H1 (cell line): ENCODE measurements around the gene NFX1. TPM values are rescaled to one million over a fixed set of nuclear protein-coding genes. Genes with fewer than 3 reads are reported as not detected.

Source experiments
- CTCF ChIA-PET: fragments of 300-600 bp; sonication (Branson Sonifier 250); formaldehyde crosslinking; loops from one replicate; lab custom pipeline; 2021; ENCODE audit not compliant: partially characterized antibody; lab: Charles Lee
- POLR2A ChIA-PET: fragments of 300-600 bp; sonication (Branson Sonifier 250); formaldehyde crosslinking; loops from one replicate; lab custom pipeline; 2021; ENCODE audit warnings: inconsistent platforms; ENCODE audit not compliant: partially characterized antibody; lab: Charles Lee
- DNase-seq, 2 experiments: peaks; one replicate each; pipeline versions ENCODE4 v3.0.0 to v3.0.0-alpha.2; 2010 to 2022; ENCODE audit warnings: low spot score in 2 of 2, low read depth in 1 of 2, mixed read lengths in 1 of 2
- FAIRE-seq: peaks from 2 replicates; lab custom pipeline; 2011; peaks lifted over from hg19 to GRCh38; lab: Jason Lieb, UNC
- H2AFZ ChIP-seq: 2 replicates; pipeline ENCODE4 v1.8.1; 2012; ENCODE audit warnings: low read length, inconsistent platforms
- H2AK5ac ChIP-seq: 2 replicates; pipeline ENCODE4 v1.6.1; 2013; ENCODE audit warnings: low read depth, low read length
- H2BK120ac ChIP-seq: replicated peaks from 2 replicates; pipeline ENCODE3; 2013; ENCODE audit warnings: low read depth, low read length, inconsistent platforms
- H2BK12ac ChIP-seq: 2 replicates; pipeline ENCODE4 v1.6.1; 2013; ENCODE audit warnings: low read depth, low read length
- H2BK15ac ChIP-seq: 2 replicates; pipeline ENCODE4 v1.6.1; 2013; ENCODE audit warnings: low read length
- H2BK20ac ChIP-seq: 2 replicates; pipeline ENCODE4 v1.6.1; 2013; ENCODE audit warnings: low read length
- H2BK5ac ChIP-seq: 2 replicates; pipeline ENCODE4 v1.6.1; 2013; ENCODE audit warnings: low read depth, low read length
- H3K14ac ChIP-seq: 2 replicates; pipeline ENCODE4 v1.6.1; 2013; ENCODE audit warnings: inconsistent platforms; ENCODE audit not compliant: insufficient read length
- H3K18ac ChIP-seq: 2 replicates; pipeline ENCODE4 v1.6.1; 2013; ENCODE audit warnings: low read length; ENCODE audit errors: extremely low read depth
- H3K23ac ChIP-seq: 2 replicates; pipeline ENCODE4 v1.6.1; 2013; ENCODE audit warnings: inconsistent platforms; ENCODE audit not compliant: insufficient read length
- H3K23me2 ChIP-seq: 2 replicates; pipeline ENCODE4 v1.6.1; 2013; ENCODE audit warnings: low read depth, low read length
- H3K27ac ChIP-seq: 2 replicates; pipeline ENCODE4 v1.6.1; 2011; ENCODE audit warnings: low read depth, low read length, inconsistent platforms
- H3K27me3 ChIP-seq, 4 experiments: replicated peaks in 1 of 4; 1 replicate in 1 of 4; 2 replicates in 3 of 4; pipeline versions ENCODE4 v1.6.1 to v1.8.1; 2011 to 2013; ENCODE audit warnings: low read length in 3 of 4, mild to moderate bottlenecking in 3 of 4, inconsistent platforms in 2 of 4, mixed read lengths in 2 of 4, moderate library complexity in 1 of 4; ENCODE audit not compliant: control insufficient read depth in 3 of 4, insufficient read depth in 3 of 4; ENCODE audit errors: extremely low read depth in 1 of 4
- H3K36me3 ChIP-seq, 4 experiments: 2 replicates each; pipeline versions ENCODE4 v1.6.1 to v1.8.1; 2011 to 2013; ENCODE audit warnings: mild to moderate bottlenecking in 4 of 4, low read length in 3 of 4, moderate library complexity in 2 of 4, control low read depth in 1 of 4, inconsistent platforms in 1 of 4; ENCODE audit not compliant: insufficient read depth in 4 of 4, control insufficient read depth in 2 of 4
- H3K4ac ChIP-seq: replicated peaks from 2 replicates; pipeline ENCODE3; 2013; ENCODE audit warnings: low read length, low read depth, mixed read lengths, inconsistent platforms; ENCODE audit not compliant: insufficient read length
- H3K4me1 ChIP-seq, 4 experiments: replicated peaks in 1 of 4; 1 replicate in 1 of 4; 2 replicates in 3 of 4; pipeline versions ENCODE4 v1.6.1 to v1.8.1; 2011 to 2013; ENCODE audit warnings: low read length in 3 of 4, inconsistent platforms in 2 of 4, mixed read lengths in 1 of 4; ENCODE audit not compliant: insufficient read depth in 4 of 4, control insufficient read depth in 3 of 4
- H3K4me2 ChIP-seq, 2 experiments: 2 replicates each; pipeline versions ENCODE4 v1.6.1 to v1.8.1; 2011 to 2013; ENCODE audit warnings: low read depth in 2 of 2, low read length in 2 of 2, control low read depth in 1 of 2, inconsistent platforms in 1 of 2, mild to moderate bottlenecking in 1 of 2; ENCODE audit not compliant: insufficient read depth in 1 of 2
- H3K4me3 ChIP-seq, 4 experiments: fragments of 200-600, 300-600 bp in 1 of 4; sonication (generic), shearing (Covaris generic), sonication (Bioruptor Twin) in 1 of 4; 2 replicates each; pipeline versions ENCODE4 v1.5.1 to v1.8.1; 2011 to 2016; ENCODE audit warnings: low read length in 4 of 4, low read depth in 3 of 4, control low read depth in 2 of 4, inconsistent platforms in 2 of 4, mild to moderate bottlenecking in 2 of 4, mixed read lengths in 1 of 4, moderate library complexity in 1 of 4; ENCODE audit not compliant: insufficient read depth in 2 of 4; ENCODE audit errors: extremely low read depth in 1 of 4
- H3K56ac ChIP-seq: replicated peaks from 2 replicates; pipeline ENCODE3; 2013; ENCODE audit warnings: low read depth, mild to moderate bottlenecking, mixed read lengths, low read length, inconsistent platforms; ENCODE audit not compliant: insufficient read length
- H3K79me1 ChIP-seq: 2 replicates; pipeline ENCODE4 v1.6.1; 2013; ENCODE audit warnings: low read depth, low read length, control low read depth
- H3K79me2 ChIP-seq, 2 experiments: 2 replicates each; pipeline versions ENCODE4 v1.6.1 to v1.8.1; 2012 to 2013; ENCODE audit warnings: low read length in 2 of 2, mild to moderate bottlenecking in 2 of 2, inconsistent platforms in 1 of 2; ENCODE audit not compliant: insufficient read depth in 2 of 2, control insufficient read depth in 1 of 2
- H3K9ac ChIP-seq, 4 experiments: replicated peaks in 1 of 4; 1 replicate in 1 of 4; 2 replicates in 3 of 4; pipeline versions ENCODE4 v1.6.1 to v1.8.1; 2011 to 2013; ENCODE audit warnings: low read depth in 3 of 4, low read length in 3 of 4, control low read depth in 2 of 4, mild to moderate bottlenecking in 2 of 4, moderate library complexity in 2 of 4, inconsistent platforms in 1 of 4; ENCODE audit errors: extremely low read depth in 1 of 4
- H3K9me3 ChIP-seq, 2 experiments: 2 replicates each; pipeline versions ENCODE4 v1.6.1 to v1.8.1; 2012 to 2013; ENCODE audit warnings: mild to moderate bottlenecking in 2 of 2, moderate library complexity in 2 of 2, control low read depth in 1 of 2, inconsistent platforms in 1 of 2, low read depth in 1 of 2, low read length in 1 of 2, mixed read lengths in 1 of 2; ENCODE audit not compliant: insufficient read depth in 2 of 2
- H4K20me1 ChIP-seq, 2 experiments: replicated peaks in 1 of 2; 2 replicates each; pipeline versions ENCODE3 to v1.8.1; 2011 to 2013; ENCODE audit warnings: inconsistent platforms in 2 of 2, low read length in 2 of 2, mild to moderate bottlenecking in 1 of 2; ENCODE audit not compliant: insufficient read depth in 2 of 2, control insufficient read depth in 1 of 2
- H4K5ac ChIP-seq: 2 replicates; pipeline ENCODE4 v1.6.1; 2013; ENCODE audit warnings: low read length, low read depth, mixed read lengths, inconsistent platforms; ENCODE audit not compliant: insufficient read length
- H4K8ac ChIP-seq: 2 replicates; pipeline ENCODE4 v1.8.0; 2013; ENCODE audit warnings: mild to moderate bottlenecking, moderate library complexity, low read length, inconsistent platforms; ENCODE audit not compliant: insufficient read depth; ENCODE audit errors: extremely low read depth
- H4K91ac ChIP-seq: replicated peaks from 2 replicates; pipeline ENCODE3; 2013; ENCODE audit warnings: low read length, mixed read lengths, inconsistent platforms; ENCODE audit not compliant: insufficient read length
- CTBP2 ChIP-seq: IDR thresholded peaks from 2 replicates; pipeline ENCODE4 v1.7.0; 2011; ENCODE audit warnings: borderline replicate concordance, mild to moderate bottlenecking, moderate library complexity, mixed read lengths, low read length; ENCODE audit not compliant: insufficient read depth, insufficient read length
- FOSL1 ChIP-seq: IDR thresholded peaks from 2 replicates; pipeline ENCODE4 v1.6.1; 2011; ENCODE audit warnings: mild to moderate bottlenecking, low read depth, low read length, moderate library complexity; ENCODE audit not compliant: insufficient read depth
- HDAC6 ChIP-seq: IDR thresholded peaks from one replicate; pipeline ENCODE4 v1.7.1; 2012; ENCODE audit warnings: low read depth, mild to moderate bottlenecking, inconsistent platforms, low read length, moderate library complexity
- JUN ChIP-seq: IDR thresholded peaks from 2 replicates; pipeline ENCODE4 v1.6.1; 2011; ENCODE audit warnings: low read depth, mild to moderate bottlenecking, improper control_type of control experiment, low read length
- KDM1A ChIP-seq: fragments of 200-600, 300-600 bp; sonication (generic); IDR thresholded peaks from 2 replicates; pipeline ENCODE4 v1.7.1; 2016; ENCODE audit warnings: mild to moderate bottlenecking, low read length, borderline replicate concordance
- POLR2A ChIP-seq, 2 experiments: IDR thresholded peaks; 1 replicate in 1 of 2; 2 replicates in 1 of 2; pipeline ENCODE4 v1.6.1; 2011; ENCODE audit warnings: low read depth in 2 of 2, low read length in 2 of 2, mild to moderate bottlenecking in 2 of 2; ENCODE audit errors: control extremely low read depth in 1 of 2
- SIN3A ChIP-seq, 2 experiments: IDR thresholded peaks in 1 of 2; conservative IDR thresholded peaks in 1 of 2; 2 replicates each; pipeline ENCODE4 v1.6.1; 2011 to 2012; ENCODE audit warnings: low read length in 2 of 2, improper control_type of control experiment in 1 of 2, low read depth in 1 of 2, mild to moderate bottlenecking in 1 of 2
- SRF ChIP-seq: IDR thresholded peaks from 2 replicates; pipeline ENCODE4 v1.6.1; 2011; ENCODE audit warnings: mild to moderate bottlenecking, low read depth, low read length, moderate library complexity
- TEAD4 ChIP-seq: IDR thresholded peaks from 2 replicates; pipeline ENCODE4 v1.6.1; 2012; ENCODE audit warnings: low read depth, low read length, inconsistent platforms, mixed read lengths
- WGBS, 2 experiments: shearing (Covaris generic) in 1 of 2; methylation state at CpG; one replicate each; pipeline versions ENCODE4 v1.1.6 to v1.1.7; 2013 to 2015; ENCODE audit warnings: low lambda C conversion rate in 2 of 2, mixed read lengths in 2 of 2, inconsistent platforms in 1 of 2, low coverage in 1 of 2, missing lambda C conversion rate in 1 of 2; ENCODE audit not compliant: insufficient replicate concordance in 2 of 2, insufficient coverage in 1 of 2, insufficient read length in 1 of 2; ENCODE audit errors: extremely low coverage in 1 of 2, missing lambda C conversion rate in 1 of 2; 5-methylcytosine and 5-hydroxymethylcytosine counted together
- polyA plus RNA-seq, 7 experiments: library from polyadenylated mRNA; depleted of rRNA in 3 of 7; stranded (reverse) in 5 of 7; unstranded in 2 of 7; fragments of >200 nt in 5 of 7; fragments of 200-250 nt in 2 of 7; gene quantifications; 1 replicate in 5 of 7; 2 replicates in 1 of 7; 4 replicates in 1 of 7; pipeline versions ENCODE4 v1.2.1 to v1.2.3, GENCODE V29; 2011 to 2013; ENCODE audit warnings: missing spikeins in 2 of 7, mixed read lengths in 2 of 7
- total RNA-seq: library from RNA; stranded (reverse); fragmentation: NEBNext Ultra II Directional; extraction: Animal tissue kit (Norgen Biotek cat#: 25700); gene quantifications from 2 replicates; pipeline ENCODE4 v1.2.1, GENCODE V29; 2021
- TF ChIP-seq, protein P1 (sequence below): IDR thresholded peaks from 2 replicates; pipeline ENCODE4 v1.6.1; 2012; ENCODE audit warnings: inconsistent platforms

Gene NFX1
- total and polyA plus RNA-seq, 2 of the 8 experiments (the other 6 are each of a cell fraction or from before 2014, with no cell fraction given), result 19.4 to 28.4 TPM

DNA sequence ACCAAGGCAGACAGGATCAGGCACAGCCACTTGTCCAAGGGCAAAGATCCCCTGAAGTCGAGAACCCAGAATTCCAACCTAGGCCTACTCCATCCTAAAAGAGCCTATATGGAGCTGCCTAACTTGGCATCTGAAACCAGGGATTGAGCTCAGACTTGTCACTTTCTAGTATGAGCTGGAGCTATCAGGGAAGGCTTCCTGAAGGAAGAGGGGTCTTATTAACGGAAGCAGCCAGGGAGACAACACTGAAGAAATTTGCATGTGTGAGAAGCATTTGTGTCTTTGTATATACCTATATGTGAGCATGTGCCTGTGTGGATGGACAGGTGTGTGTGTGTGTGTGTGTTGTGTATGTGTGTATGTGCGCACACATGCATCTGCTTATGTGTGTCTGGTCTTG is 116.7 kb downstream of the NFX1 start:
- WGBS, 2 experiments, result 94% methylated on average over 3 of the region's 3 CpGs; no CpG with 5 or more reads in 1 of the 2 experiments
- DNase-seq, result no peak
- Histone ChIP-seq H4K20me1 (no peaks in the 10 kb centered on the region), H3K4me1 (no peaks in the 10 kb centered on the region), H3K56ac (no peak overlapping the region), H3K79me2 (no peaks in the 10 kb centered on the region), H3K27ac (no peak overlapping the region), H4K91ac (no peak overlapping the region), H3K36me3 (no peaks in the 10 kb centered on the region), H3K18ac (no peak overlapping the region), H2BK15ac (peak overlapping the region; percentile 12; the same call in 1 of the 2 replicates), H3K23me2 (no peaks in the 10 kb centered on the region), H3K9me3 (no peaks in the 10 kb centered on the region), H4K8ac (no peak overlapping the region), H3K4ac (no peak overlapping the region), H2AFZ (no peak overlapping the region), H2BK20ac (no peak overlapping the region), H4K5ac (no peak overlapping the region), H2BK120ac (no peak overlapping the region), H2BK5ac (no peak overlapping the region), H3K79me1 (no peaks in the 10 kb centered on the region), H2AK5ac (no peak overlapping the region), H3K14ac (no peak overlapping the region), H3K4me3 (no peak overlapping the region), H3K23ac (no peak overlapping the region), H3K27me3 (no peaks in the 10 kb centered on the region), H3K9ac (no peak overlapping the region), H2BK12ac (no peak overlapping the region), H3K4me2 (no peak overlapping the region)
- no peak for FAIRE-seq
- TF ChIP-seq SIN3A (conservative IDR thresholded peaks at IDR 0.05 in 1 of 2, IDR thresholded peaks at IDR 0.05 in 1 of 2; ENCODE audit: low read depth in 1 of 2, low read length in 2 of 2) (no peak), HDAC6 (no peak), JUN (no peak), POLR2A (IDR thresholded peaks at IDR 0.05; ENCODE audit: control extremely low read depth in 1 of 2, low read depth in 2 of 2, low read length in 2 of 2) (no peak), TEAD4 (no peak), SRF (no peak), CTBP2 (no peak), KDM1A (no peak), FOSL1 (no peak)
- TF ChIP-seq, protein P1, sequence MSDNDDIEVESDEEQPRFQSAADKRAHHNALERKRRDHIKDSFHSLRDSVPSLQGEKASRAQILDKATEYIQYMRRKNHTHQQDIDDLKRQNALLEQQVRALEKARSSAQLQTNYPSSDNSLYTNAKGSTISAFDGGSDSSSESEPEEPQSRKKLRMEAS, result no peak
- ChIA-PET CTCF (interaction anchor here (1.0 to 1.8 kb wide), 6 partner anchors 9 to 59 kb away, joined by 3 to 17 read pairs (median 6); no protein-coding TSS in a partner anchor), POLR2A (interaction anchor here (1.4 kb wide), 1 partner anchor 9 kb away, joined by 3 read pairs; no protein-coding TSS in a partner anchor)
